HG03432 (cell line): ENCODE measurements around the gene KCNE2.
"Not testable (repeated sequence)": the region's sequence is repeated elsewhere in the genome, so short reads cannot be mapped to it uniquely, and the experiment has no call there.

Experiments
- ATAC-seq: cut with Tn5 transposase; IDR thresholded peaks from one replicate; pipeline ENCODE4 v1.9.1; 2021; ENCODE audit warnings: mild to moderate bottlenecking, moderate library complexity; ENCODE audit not compliant: unreplicated experiment

Gene KCNE2

GRCh38 chr21:34352556-34352955 lies 11.2 kb upstream of the KCNE2 start:
- no peak for ATAC-seq

- no peak for ATAC-seq
Measured at GRCh38 chr21:34353182-34353581, 10.6 kb upstream of the KCNE2 start.

GRCh38 chr21:34354836-34355235 lies 9.0 kb upstream of the KCNE2 start:
- no peak for ATAC-seq

- ATAC-seq = no peak
Measured at GRCh38 chr21:34355570-34355969, 8.2 kb upstream of the KCNE2 start.

GRCh38 chr21:34357889-34358288 lies 5.9 kb upstream of the KCNE2 start:
- ATAC-seq = no peak

- no peak for ATAC-seq
Measured at GRCh38 chr21:34358866-34359265, 4.9 kb upstream of the KCNE2 start.

- no peak for ATAC-seq
Measured at GRCh38 chr21:34360488-34361241, 3.1 kb upstream of the KCNE2 start.

GRCh38 chr21:34362136-34362444 lies 1.7 kb upstream of the KCNE2 start:
- ATAC-seq = no peak

- ATAC-seq = no peak
Measured at GRCh38 chr21:34362670-34363069, 1.1 kb upstream of the KCNE2 start.

GRCh38 chr21:34364921-34365320 lies 1.1 kb downstream of the KCNE2 start:
- ATAC-seq = no peak

- ATAC-seq = no peak
Measured at GRCh38 chr21:34365809-34366208, 2.0 kb downstream of the KCNE2 start.

- ATAC-seq = no peak
Measured at GRCh38 chr21:34367320-34367935, 3.6 kb downstream of the KCNE2 start.

- ATAC-seq = no peak
Measured at GRCh38 chr21:34369741-34370140, 5.9 kb downstream of the KCNE2 start.

GRCh38 chr21:34372321-34372720 lies 8.5 kb downstream of the KCNE2 start:
- ATAC-seq = no peak

GRCh38 chr21:34374462-34374861 lies 10.7 kb downstream of the KCNE2 start:
- not testable (repeated sequence) for ATAC-seq

- ATAC-seq = peak; percentile 96
Measured at GRCh38 chr21:34374940-34375618, 11.3 kb downstream of the KCNE2 start, which contains the start of gene SMIM11. SMIM11 (plus strand) TSS chr21:34375507; CDS start chr21:34379505, 3,998 bp downstream.

- ATAC-seq = peak; percentile 73
Measured at GRCh38 chr21:34375619-34375972, 11.8 kb downstream of the KCNE2 start.

GRCh38 chr21:34383138-34383537 lies 19.3 kb downstream of the KCNE2 start:
- not testable (repeated sequence) for ATAC-seq

GRCh38 chr21:34383724-34384415 lies 20.1 kb downstream of the KCNE2 start:
- ATAC-seq = peak; percentile 84

- not testable (repeated sequence) for ATAC-seq
Measured at GRCh38 chr21:34400522-34400921, 36.7 kb downstream of the KCNE2 start.

GRCh38 chr21:34404742-34405141 lies 40.9 kb downstream of the KCNE2 start:
- ATAC-seq = not testable (repeated sequence)
